SU-DHL-6 (cell line): ENCODE results near the gene ABHD11.

Experiments
- CTCF ChIP-seq: fragments of 200-600 bp; sonication (generic); IDR thresholded peaks from one replicate; pipeline ENCODE4 v1.5.1; 2017; ENCODE audit warnings: antibody characterized with exemption, mild to moderate bottlenecking, low read length, moderate library complexity; ENCODE audit not compliant: insufficient read depth, poor library complexity, severe bottlenecking
- EZH2phosphoT487 ChIP-seq: fragments of 200-600 bp; sonication (generic), shearing (Covaris generic); conservative IDR thresholded peaks from 2 replicates; pipeline ENCODE4 v1.6.1; 2018; ENCODE audit warnings: mild to moderate bottlenecking, antibody characterized with exemption, low read length, moderate library complexity, mixed read lengths

- TF ChIP-seq CTCF, result no peak
- TF ChIP-seq EZH2phosphoT487, result no peak
These were observed 28.1 kb upstream of the ABHD11 start for GRCh38 chr7:73766556-73767229.
